NCI-H2196 treated with DMSO at 0.1 percent for 48 hours (cell line): ENCODE measurements around the gene NMUR2.

Experiments
- DNase-seq: peaks from one replicate; lab custom pipeline; 2025; ENCODE audit not compliant: unreplicated experiment; lab: John Stamatoyannopoulos, UW

The NMUR2 gene, protein sequence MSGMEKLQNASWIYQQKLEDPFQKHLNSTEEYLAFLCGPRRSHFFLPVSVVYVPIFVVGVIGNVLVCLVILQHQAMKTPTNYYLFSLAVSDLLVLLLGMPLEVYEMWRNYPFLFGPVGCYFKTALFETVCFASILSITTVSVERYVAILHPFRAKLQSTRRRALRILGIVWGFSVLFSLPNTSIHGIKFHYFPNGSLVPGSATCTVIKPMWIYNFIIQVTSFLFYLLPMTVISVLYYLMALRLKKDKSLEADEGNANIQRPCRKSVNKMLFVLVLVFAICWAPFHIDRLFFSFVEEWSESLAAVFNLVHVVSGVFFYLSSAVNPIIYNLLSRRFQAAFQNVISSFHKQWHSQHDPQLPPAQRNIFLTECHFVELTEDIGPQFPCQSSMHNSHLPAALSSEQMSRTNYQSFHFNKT

GRCh38 chr5:152405145-152405544 lies at the start of gene NMUR2:
Gene NMUR2 (minus strand): TSS chr5:152405279. CDS start chr5:152405113, 166 bp downstream.
- no peak for DNase-seq

GRCh38 chr5:152443935-152444334 lies 38.9 kb upstream of the NMUR2 start:
- no peak for DNase-seq

DNA sequence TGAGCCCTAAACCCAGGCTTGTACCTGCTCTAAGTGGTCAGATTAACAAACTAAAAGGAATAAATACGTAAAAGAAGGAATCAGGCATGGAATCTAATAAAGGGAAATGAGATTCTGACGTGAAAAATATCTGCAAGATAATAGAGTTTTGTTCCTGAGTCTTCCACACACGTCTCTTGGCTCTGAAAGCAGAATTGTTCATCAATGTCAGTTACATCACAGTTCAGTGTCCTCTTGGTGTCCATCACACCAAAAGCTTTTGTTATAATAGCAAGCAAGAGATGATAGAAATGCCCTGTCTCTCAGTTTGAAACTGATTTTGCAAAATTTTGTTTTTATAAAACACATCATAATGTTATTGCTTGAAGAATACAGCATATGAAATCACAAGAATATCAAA lies 34.7 kb upstream of the NMUR2 start:
- DNase-seq: no peak

DNA sequence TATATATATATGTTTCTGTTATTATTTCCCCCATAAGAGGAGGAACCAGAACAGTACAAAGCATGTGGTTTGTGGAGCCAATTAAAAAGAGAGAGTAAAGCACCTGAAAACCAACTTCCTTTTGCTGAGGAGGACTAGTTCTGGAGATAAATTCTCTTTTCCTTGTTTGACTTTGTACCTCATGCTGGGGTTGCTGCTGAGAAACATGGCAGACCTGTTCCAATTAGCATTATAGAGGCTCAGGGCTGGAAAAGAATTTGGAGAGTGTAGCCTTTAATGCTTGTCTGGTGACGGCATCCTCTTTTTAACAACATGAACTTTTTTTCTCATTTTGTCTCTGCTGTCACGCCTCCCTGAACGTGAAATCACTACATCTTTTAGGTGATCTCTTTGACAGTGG lies 32.8 kb upstream of the NMUR2 start:
- no peak for DNase-seq

- DNase-seq: no peak
These were observed 22.6 kb upstream of the NMUR2 start for GRCh38 chr5:152427721-152428120.

DNA sequence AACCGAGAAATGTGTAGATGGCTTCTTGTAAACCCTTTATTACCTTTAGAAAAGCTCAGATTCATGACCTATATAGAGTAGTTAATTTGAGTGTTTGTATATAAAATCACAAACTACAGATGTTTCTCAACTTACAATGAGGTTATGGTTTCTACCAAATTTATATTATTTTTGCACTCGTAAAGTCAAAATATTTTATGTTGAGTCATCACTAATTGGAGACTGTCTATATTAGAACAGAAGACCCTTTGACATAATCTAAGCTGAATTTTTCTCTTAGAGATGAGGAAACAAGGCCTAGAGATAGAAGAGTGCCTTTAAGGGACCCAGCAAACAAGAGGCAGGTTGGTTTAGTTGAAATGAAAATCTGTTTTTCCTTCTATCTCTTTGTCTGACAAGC lies 20.0 kb upstream of the NMUR2 start:
- DNase-seq: no peak

DNA sequence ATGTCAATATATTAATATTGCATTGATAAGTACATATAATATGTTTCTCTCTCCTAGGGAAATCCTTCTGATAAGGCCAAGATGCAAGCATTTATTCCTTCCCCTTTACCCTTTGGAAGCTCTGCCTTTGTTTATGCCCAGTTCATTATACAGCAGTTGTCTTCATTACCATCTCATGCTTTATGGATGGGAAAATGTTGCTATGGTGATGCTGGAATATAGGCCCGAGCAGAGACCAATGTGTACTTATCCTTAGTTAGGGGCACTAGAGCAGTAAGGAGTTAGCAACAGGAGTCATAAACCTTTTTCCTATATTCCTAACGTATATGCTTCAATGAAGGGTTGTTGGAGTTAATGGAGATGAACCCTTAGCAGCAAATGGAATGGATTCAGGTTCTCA lies 19.4 kb upstream of the NMUR2 start:
- DNase-seq: no peak

GRCh38 chr5:152422081-152422480 lies 17.0 kb upstream of the NMUR2 start:
- DNase-seq: no peak

DNA sequence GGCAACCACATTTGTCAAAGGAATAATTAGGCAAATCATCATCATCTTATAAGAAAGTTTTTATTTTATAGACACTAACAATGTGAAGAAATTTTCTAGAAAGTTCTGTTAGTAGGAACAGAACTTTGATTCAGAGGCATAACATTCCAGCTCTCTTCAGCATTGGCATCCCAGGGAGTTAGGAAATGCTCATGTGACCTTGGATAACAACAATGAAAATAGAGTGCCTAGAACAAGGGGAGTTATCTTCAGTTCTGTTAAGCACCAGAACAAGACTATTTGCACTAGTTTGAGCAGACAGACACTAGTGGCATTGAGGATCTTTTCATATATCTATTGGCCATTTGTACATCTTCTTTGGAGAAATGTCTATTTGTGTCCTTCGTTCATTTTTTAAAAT lies 7.0 kb upstream of the NMUR2 start:
- no peak for DNase-seq

DNA sequence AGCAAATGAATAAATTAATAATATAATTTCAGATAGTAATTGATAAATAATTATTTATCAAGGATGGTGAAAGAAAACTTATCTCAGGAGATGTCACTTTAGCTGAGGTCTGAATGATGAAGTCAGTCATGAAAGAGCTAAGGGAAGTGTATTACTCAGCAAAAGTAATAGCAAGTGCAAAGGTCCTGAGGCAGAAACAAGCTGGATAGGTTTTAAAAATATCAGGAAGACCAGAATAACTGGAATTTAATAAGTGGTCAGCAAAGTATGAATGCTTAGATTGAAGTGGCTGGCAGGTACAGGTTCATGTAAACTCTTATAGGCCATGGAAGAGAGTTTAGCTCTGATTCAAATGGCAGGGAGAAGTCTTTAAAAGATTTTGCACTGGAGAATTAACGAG lies 1.0 kb upstream of the NMUR2 start:
- DNase-seq: no peak

DNA sequence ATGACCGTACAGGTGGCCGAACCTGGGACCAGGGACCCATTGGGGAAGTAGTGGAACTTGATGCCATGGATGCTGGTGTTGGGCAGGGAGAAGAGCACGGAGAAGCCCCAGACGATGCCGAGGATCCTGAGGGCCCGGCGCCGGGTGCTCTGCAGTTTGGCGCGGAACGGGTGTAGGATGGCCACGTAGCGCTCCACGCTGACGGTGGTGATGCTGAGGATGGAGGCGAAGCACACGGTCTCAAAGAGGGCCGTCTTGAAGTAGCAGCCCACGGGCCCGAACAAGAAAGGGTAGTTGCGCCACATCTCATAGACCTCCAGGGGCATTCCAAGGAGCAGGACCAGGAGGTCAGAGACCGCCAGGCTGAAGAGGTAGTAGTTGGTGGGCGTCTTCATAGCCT lies 585 bp downstream of the NMUR2 start:
- no peak for DNase-seq

- no peak for DNase-seq
These were observed 2.0 kb downstream of the NMUR2 start for GRCh38 chr5:152403046-152403445.

DNA sequence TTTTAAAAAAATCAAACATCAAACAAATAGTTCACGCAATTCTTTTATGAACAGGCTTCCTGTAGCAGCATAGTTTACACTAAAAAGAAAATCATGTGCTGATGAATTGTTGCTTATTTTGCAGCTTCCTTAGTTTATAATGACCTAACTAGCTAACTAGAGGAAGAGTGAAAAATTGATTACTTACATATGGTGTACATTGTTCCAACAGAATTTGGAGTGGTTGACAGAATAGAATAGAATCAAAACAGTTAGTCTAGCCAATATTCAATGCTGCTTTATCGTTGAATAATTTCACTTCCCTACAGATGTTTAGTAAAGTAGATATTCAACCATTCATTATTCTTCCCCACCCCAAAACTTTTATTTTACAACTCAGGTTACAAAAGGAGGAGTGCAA lies 4.2 kb downstream of the NMUR2 start:
- DNase-seq: no peak

GRCh38 chr5:152397581-152397980 lies 7.5 kb downstream of the NMUR2 start:
- no peak for DNase-seq

DNA sequence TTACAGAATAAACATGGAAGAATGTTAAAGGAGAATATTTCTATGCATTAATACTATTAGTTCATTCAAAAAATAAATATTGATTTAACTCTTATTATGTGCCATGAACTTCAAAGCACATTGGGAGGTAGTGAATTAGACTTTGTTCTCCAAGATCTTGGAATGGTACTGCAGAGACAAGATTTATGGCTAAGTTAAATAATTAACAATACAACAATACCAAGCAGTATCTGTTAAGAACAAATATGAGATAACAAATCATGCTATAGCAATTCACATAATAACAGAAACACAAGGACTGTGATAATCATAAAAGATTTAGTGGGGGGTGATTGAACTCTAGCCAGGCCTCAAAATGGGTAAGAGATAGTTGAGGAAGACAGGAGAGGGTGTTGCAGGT lies 11.6 kb downstream of the NMUR2 start:
- DNase-seq: no peak

DNA sequence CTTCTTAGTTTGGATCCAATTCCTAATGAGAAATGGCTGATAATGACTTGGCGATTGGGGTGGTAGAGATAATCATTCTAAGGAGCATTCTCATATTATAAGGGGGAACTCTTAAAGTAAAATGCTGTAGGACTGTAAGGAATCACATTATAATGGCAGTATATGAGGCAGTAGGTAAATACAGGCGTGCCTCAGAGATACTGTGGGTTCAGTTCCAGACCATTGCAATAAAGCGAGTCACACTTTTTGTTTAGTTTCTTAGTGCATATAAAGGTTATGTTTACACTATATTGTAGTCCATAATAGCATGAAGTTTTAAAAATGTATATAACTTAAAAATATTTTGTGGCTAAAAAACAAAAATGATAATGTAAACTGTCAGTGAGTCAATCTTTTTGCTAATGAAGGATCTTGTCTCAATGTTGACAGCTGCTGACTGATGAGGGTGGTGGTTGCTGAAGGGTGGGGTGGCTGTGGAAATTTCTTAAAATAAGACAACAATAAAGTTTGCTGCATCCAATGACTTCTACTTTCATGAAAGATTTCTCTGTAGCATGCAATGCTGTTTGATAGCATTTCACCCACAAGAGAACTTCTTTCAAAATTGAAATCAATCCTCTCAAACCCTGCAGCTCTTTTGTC lies 15.8 kb downstream of the NMUR2 start:
- DNase-seq: no peak

GRCh38 chr5:152388610-152389009 lies 16.5 kb downstream of the NMUR2 start:
- DNase-seq: no peak

- DNase-seq: no peak
These were observed 24.5 kb downstream of the NMUR2 start for GRCh38 chr5:152380415-152381123.

- DNase-seq: no peak
These were observed 25.7 kb downstream of the NMUR2 start for GRCh38 chr5:152379331-152379730.

GRCh38 chr5:152378730-152379129 lies 26.3 kb downstream of the NMUR2 start:
- DNase-seq: no peak

GRCh38 chr5:152376886-152377285 lies 28.2 kb downstream of the NMUR2 start:
- no peak for DNase-seq

DNA sequence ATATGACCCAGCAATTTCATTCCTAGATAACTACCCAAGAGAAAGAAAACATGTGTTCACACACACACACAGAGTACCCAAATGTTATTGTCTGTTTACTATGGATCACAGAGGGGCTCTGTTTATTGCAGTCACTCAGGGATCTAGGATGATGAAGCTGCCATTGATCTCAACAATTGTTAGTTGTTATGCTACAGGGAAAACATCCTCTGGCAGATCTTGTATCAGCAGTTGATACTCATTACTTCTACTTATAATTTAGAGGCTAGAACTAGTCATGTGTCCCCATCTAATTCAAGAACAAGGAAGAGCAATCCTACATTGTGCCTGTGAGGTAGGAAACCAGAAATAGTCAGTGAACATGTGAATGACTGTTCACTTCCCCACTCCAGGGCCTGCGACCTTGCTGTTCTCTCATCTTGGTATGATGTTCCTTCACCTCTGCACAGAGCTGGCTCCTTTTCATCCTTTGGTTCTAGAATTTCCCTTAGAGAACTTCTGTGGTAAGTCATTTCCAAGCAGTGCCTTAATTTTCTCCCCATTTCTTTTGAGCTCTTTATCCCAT lies 30.3 kb downstream of the NMUR2 start:
- DNase-seq: no peak
